ENCODE data around the gene BMP8A. TPM values are rescaled to one million over a fixed set of nuclear protein-coding genes. Genes with fewer than 3 reads are reported as not detected.

The BMP8A gene
- total and polyA plus RNA-seq, 2 of the 8 experiments (the other 6 are each of a cell fraction or from before 2014, with no cell fraction given) = 0.38 to 0.43 TPM

DNA sequence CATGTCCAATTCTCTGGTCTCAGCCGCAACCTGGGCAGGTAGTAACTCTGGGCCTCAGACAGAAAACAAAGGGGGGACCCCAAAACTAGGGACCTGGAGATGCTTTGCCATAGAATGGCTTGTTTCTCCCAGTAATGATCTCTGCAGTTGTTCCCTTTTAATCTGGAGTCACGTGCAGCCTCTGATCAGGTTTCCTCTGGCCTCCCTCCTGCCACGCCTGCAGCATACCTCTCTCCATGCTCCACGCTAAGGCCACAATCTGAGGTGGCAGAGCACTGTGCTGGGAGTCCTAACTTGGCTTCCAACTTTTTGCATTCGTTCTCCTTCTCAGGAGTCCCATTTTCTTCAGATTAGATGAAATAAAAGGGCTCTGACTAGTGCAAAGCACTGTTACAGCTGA lies 83.2 kb downstream of the BMP8A start:
- Histone ChIP-seq H3K4ac (replicated peaks; ENCODE audit: insufficient read length, low read depth, low read length) (no peak overlapping the region), H3K18ac (ENCODE audit: extremely low read depth, low read length) (no peak overlapping the region), H4K8ac (ENCODE audit: extremely low read depth, insufficient read depth, low read length) (no peak overlapping the region), H3K23ac (ENCODE audit: insufficient read length) (no peak overlapping the region), H2BK5ac (ENCODE audit: low read depth, low read length) (no peak overlapping the region), H4K91ac (replicated peaks; ENCODE audit: insufficient read length, low read length) (no peak overlapping the region), H3K79me2 (ENCODE audit: control insufficient read depth in 1 of 2, insufficient read depth in 2 of 2, low read length in 2 of 2) (peaks cover 33 to 51% of the 10 kb centered on the region in 2 experiments), H3K79me1 (ENCODE audit: low read depth, low read length) (peaks cover 12% of the 10 kb centered on the region), H2BK12ac (ENCODE audit: low read depth, low read length) (no peak overlapping the region), H3K14ac (ENCODE audit: insufficient read length) (no peak overlapping the region), H3K4me1 (replicated peaks in 1 of 4; ENCODE audit: control insufficient read depth in 3 of 4, insufficient read depth in 4 of 4, low read length in 3 of 4) (peaks cover 0 to 19% (median 7%) of the 10 kb centered on the region in 4 experiments; a peak in 5 of 7 replicates), H2BK15ac (ENCODE audit: low read length) (no peak overlapping the region), H3K9me3 (ENCODE audit: insufficient read depth in 2 of 2, low read depth in 1 of 2, low read length in 1 of 2) (no peaks in the 10 kb centered on the region), H3K9ac (replicated peaks in 1 of 4; ENCODE audit: extremely low read depth in 1 of 4, low read depth in 3 of 4, low read length in 3 of 4) (peak overlapping the region in 2 of 4 experiments; percentile 10 to 32; a peak in 3 of 7 replicates), H3K56ac (replicated peaks; ENCODE audit: insufficient read length, low read depth, low read length) (no peak overlapping the region), H3K27me3 (replicated peaks in 1 of 4; ENCODE audit: control insufficient read depth in 3 of 4, extremely low read depth in 1 of 4, insufficient read depth in 3 of 4, low read length in 3 of 4) (no peaks in the 10 kb centered on the region), H3K4me3 (ENCODE audit: extremely low read depth in 1 of 4, insufficient read depth in 2 of 4, low read depth in 3 of 4, low read length in 4 of 4) (peak overlapping the region; percentile 68 to 99 (median 73); a peak in 7 of 8 replicates), H2AK5ac (ENCODE audit: low read depth, low read length) (no peak overlapping the region), H3K27ac (ENCODE audit: low read depth, low read length) (no peak overlapping the region), H3K36me3 (ENCODE audit: control insufficient read depth in 2 of 4, insufficient read depth in 4 of 4, low read length in 3 of 4) (peaks cover 31 to 57% (median 38%) of the 10 kb centered on the region in 4 experiments), H4K5ac (ENCODE audit: insufficient read length, low read depth, low read length) (no peak overlapping the region), H4K20me1 (replicated peaks in 1 of 2; ENCODE audit: control insufficient read depth in 1 of 2, insufficient read depth in 2 of 2, low read length in 2 of 2) (peaks cover 24 to 35% of the 10 kb centered on the region in 2 experiments), H3K23me2 (ENCODE audit: low read depth, low read length) (peaks cover 15% of the 10 kb centered on the region), H2BK120ac (replicated peaks; ENCODE audit: low read depth, low read length) (no peak overlapping the region), H3K4me2 (ENCODE audit: insufficient read depth in 1 of 2, low read depth in 2 of 2, low read length in 2 of 2) (peak overlapping the region; percentile 86 to 97), H2AFZ (ENCODE audit: low read length) (no peak overlapping the region), H2BK20ac (ENCODE audit: low read length) (no peak overlapping the region)
- TF ChIP-seq KDM1A (IDR thresholded peaks at IDR 0.05; ENCODE audit: borderline replicate concordance, low read length) (no peak), USF2 (IDR thresholded peaks at IDR 0.05; ENCODE audit: low read length) (peak; percentile 27; the same call in 1 of the 2 replicates)
- CTCF ChIA-PET (ENCODE audit: partially characterized antibody) = interaction anchor here (0.5 to 3.3 kb wide), 7 partner anchors 11 to 86 kb away, joined by 3 to 8 read pairs (median 4); no protein-coding TSS in a partner anchor
- FAIRE-seq (no peak), DNase-seq (ENCODE audit: low read depth in 1 of 2, low spot score in 2 of 2) (no peak)
- POLR2A ChIA-PET (ENCODE audit: partially characterized antibody) = interaction anchor here (0.9 to 5.7 kb wide), 12 partner anchors 9 to 176 kb away, joined by 3 to 92 read pairs (median 4); no protein-coding TSS in a partner anchor
- WGBS, 2 experiments (ENCODE audit: extremely low coverage in 1 of 2, insufficient coverage in 1 of 2, insufficient read length in 1 of 2, insufficient replicate concordance in 2 of 2, low coverage in 1 of 2, low lambda C conversion rate in 2 of 2, missing lambda C conversion rate in 1 of 2) = 61% methylated on average over 4 of the region's 5 CpGs; no CpG with 5 or more reads in 1 of the 2 experiments

Measured in H1 (cell line).